H9 (cell line): Measurements from ENCODE around the gene CUBN. TPM values are rescaled to one million over a fixed set of nuclear protein-coding genes. Genes with fewer than 3 reads are reported as not detected.

Experiments used
- DNase-seq: peaks from one replicate; pipeline ENCODE4 v3.0.0-alpha.2; 2017
- H2AFZ ChIP-seq: one replicate; pipeline ENCODE4 v1.6.1; 2013; ENCODE audit warnings: mild to moderate bottlenecking, low read length, control low read depth, moderate library complexity
- H2AK5ac ChIP-seq: 2 replicates; pipeline ENCODE4 v1.6.1; 2013; ENCODE audit warnings: low read length, control low read depth, mixed read lengths; ENCODE audit not compliant: insufficient read length
- H2BK120ac ChIP-seq: one replicate; pipeline ENCODE4 v1.6.1; 2013; ENCODE audit warnings: low read depth, mild to moderate bottlenecking, low read length, control low read depth, inconsistent platforms; ENCODE audit not compliant: poor library complexity, severe bottlenecking
- H2BK12ac ChIP-seq: 2 replicates; pipeline ENCODE4 v1.6.1; 2013; ENCODE audit warnings: low read length, control low read depth, mixed read lengths, low read depth; ENCODE audit not compliant: insufficient read length
- H2BK15ac ChIP-seq: 2 replicates; pipeline ENCODE4 v1.6.1; 2013; ENCODE audit warnings: low read depth, low read length, control low read depth
- H2BK20ac ChIP-seq: one replicate; pipeline ENCODE4 v1.6.1; 2013; ENCODE audit warnings: low read depth, mild to moderate bottlenecking, low read length, control low read depth, inconsistent platforms; ENCODE audit not compliant: poor library complexity, severe bottlenecking
- H2BK5ac ChIP-seq: 2 replicates; pipeline ENCODE4 v1.6.1; 2013; ENCODE audit warnings: low read length, control low read depth, mixed read lengths; ENCODE audit not compliant: insufficient read length
- H3K14ac ChIP-seq: 2 replicates; pipeline ENCODE4 v1.6.1; 2013; ENCODE audit warnings: low read length, control low read depth; ENCODE audit not compliant: insufficient read depth
- H3K18ac ChIP-seq: 2 replicates; pipeline ENCODE4 v1.6.1; 2013; ENCODE audit warnings: low read depth, mild to moderate bottlenecking, mixed read lengths, low read length, control low read depth; ENCODE audit not compliant: insufficient read length
- H3K23ac ChIP-seq: 2 replicates; pipeline ENCODE4 v1.6.1; 2013; ENCODE audit warnings: low read length, control low read depth, mixed read lengths, low read depth; ENCODE audit not compliant: insufficient read length
- H3K23me2 ChIP-seq: 2 replicates; pipeline ENCODE4 v1.6.1; 2013; ENCODE audit warnings: low read depth, mild to moderate bottlenecking, mixed read lengths, low read length, control low read depth; ENCODE audit not compliant: insufficient read length, poor library complexity, severe bottlenecking
- H3K27ac ChIP-seq: 2 replicates; pipeline ENCODE4 v1.5.1; 2013; ENCODE audit warnings: low read length, control low read depth, mixed read lengths, low read depth; ENCODE audit not compliant: insufficient read length
- H3K27me3 ChIP-seq: 2 replicates; pipeline ENCODE4 v1.6.1; 2013; ENCODE audit warnings: low read length, control low read depth, inconsistent platforms; ENCODE audit not compliant: insufficient read depth
- H3K4ac ChIP-seq: 2 replicates; pipeline ENCODE4 v1.6.1; 2013; ENCODE audit warnings: low read depth, mild to moderate bottlenecking, control low read depth, inconsistent platforms, low read length, moderate library complexity
- H3K4me1 ChIP-seq: 2 replicates; pipeline ENCODE4 v1.6.1; 2013; ENCODE audit warnings: low read length, control low read depth, inconsistent platforms; ENCODE audit not compliant: insufficient read depth
- H3K4me2 ChIP-seq: 2 replicates; pipeline ENCODE4 v1.6.1; 2013; ENCODE audit warnings: low read length, control low read depth, mixed read lengths; ENCODE audit not compliant: insufficient read length, insufficient read depth
- H3K56ac ChIP-seq: 2 replicates; pipeline ENCODE4 v1.6.1; 2013; ENCODE audit warnings: low read depth, mild to moderate bottlenecking, mixed read lengths, low read length, control low read depth; ENCODE audit not compliant: insufficient read length
- H3K79me1 ChIP-seq: 2 replicates; pipeline ENCODE4 v1.6.1; 2013; ENCODE audit warnings: low read depth, mild to moderate bottlenecking, moderate library complexity, low read length, control low read depth, inconsistent platforms; ENCODE audit not compliant: insufficient read depth, poor library complexity, severe bottlenecking
- H3K79me2 ChIP-seq: 2 replicates; pipeline ENCODE4 v1.6.1; 2013; ENCODE audit warnings: low read length, control low read depth, inconsistent platforms; ENCODE audit not compliant: insufficient read depth
- H3K9ac ChIP-seq: 2 replicates; pipeline ENCODE4 v1.6.1; 2013; ENCODE audit warnings: low read length, control low read depth, mixed read lengths; ENCODE audit not compliant: insufficient read length; ENCODE audit errors: extremely low read depth
- H3K9me3 ChIP-seq: one replicate; pipeline ENCODE4 v1.6.1; 2013; ENCODE audit warnings: low read depth, low read length, inconsistent platforms; ENCODE audit not compliant: control insufficient read depth
- H3T11ph ChIP-seq: one replicate; pipeline ENCODE4 v1.6.1; 2013; ENCODE audit warnings: mild to moderate bottlenecking, low read length, control low read depth, inconsistent platforms
- H4K20me1 ChIP-seq: one replicate; pipeline ENCODE4 v1.6.1; 2013; ENCODE audit not compliant: control insufficient read depth, insufficient read length, insufficient read depth
- H4K5ac ChIP-seq: 2 replicates; pipeline ENCODE4 v1.6.1; 2013; ENCODE audit warnings: low read depth, mild to moderate bottlenecking, mixed read lengths, low read length, control low read depth; ENCODE audit not compliant: insufficient read length
- H4K8ac ChIP-seq: replicated peaks from 2 replicates; pipeline ENCODE4 v1.6.1; 2013; ENCODE audit warnings: low read length, control low read depth, mixed read lengths, low read depth; ENCODE audit not compliant: insufficient read length
- H4K91ac ChIP-seq: 2 replicates; pipeline ENCODE4 v1.6.1; 2013; ENCODE audit warnings: low read depth, mild to moderate bottlenecking, moderate library complexity, mixed read lengths, low read length, control low read depth; ENCODE audit not compliant: insufficient read length
- H3K27ac Mint-ChIP-seq, 3 experiments: 2 replicates in 2 of 3; 3 replicates in 1 of 3; pipeline ENCODE4 v1.8.0; 2020 to 2021; ENCODE audit warnings: mixed read lengths in 3 of 3, mild to moderate bottlenecking in 1 of 3, moderate library complexity in 1 of 3
- H3K27me3 Mint-ChIP-seq: 2 replicates; pipeline ENCODE4 v1.8.0; 2021; ENCODE audit warnings: low read depth, mild to moderate bottlenecking, moderate library complexity, mixed read lengths
- H3K36me3 Mint-ChIP-seq, 3 experiments: 2 replicates in 2 of 3; 3 replicates in 1 of 3; pipeline ENCODE4 v1.8.0; 2020 to 2021; ENCODE audit warnings: low read depth in 3 of 3, mixed read lengths in 3 of 3; ENCODE audit not compliant: insufficient read depth in 1 of 3
- H3K4me1 Mint-ChIP-seq, 2 experiments: 2 replicates each; pipeline ENCODE4 v1.8.0; 2020; ENCODE audit warnings: mixed read lengths in 2 of 2
- H3K4me3 Mint-ChIP-seq, 2 experiments: 2 replicates in 1 of 2; 3 replicates in 1 of 2; pipeline ENCODE4 v1.8.0; 2020 to 2021; ENCODE audit warnings: mild to moderate bottlenecking in 2 of 2, mixed read lengths in 2 of 2, moderate library complexity in 1 of 2
- H3K9me3 Mint-ChIP-seq, 2 experiments: 2 replicates in 1 of 2; 3 replicates in 1 of 2; pipeline ENCODE4 v1.8.0; 2020; ENCODE audit warnings: mild to moderate bottlenecking in 2 of 2, mixed read lengths in 2 of 2, moderate library complexity in 1 of 2
- CTCF ChIP-seq: fragments of 200-600 bp; sonication (generic); conservative IDR thresholded peaks from 3 replicates; pipeline ENCODE4 v1.8.0; 2021; ENCODE audit warnings: antibody characterized with exemption, mild to moderate bottlenecking
- WGBS: extraction: QIAGEN DNeasy Blood & Tissue Kit; methylation state at CpG from one replicate; pipeline ENCODE4 v1.1.7; 2013; ENCODE audit warnings: missing lambda C conversion rate, low lambda C conversion rate, mixed read lengths; ENCODE audit not compliant: insufficient read length; ENCODE audit errors: extremely low coverage; 5-methylcytosine and 5-hydroxymethylcytosine counted together
- total RNA-seq: library from RNA; stranded (reverse); gene quantifications from 2 replicates; pipeline ENCODE4 v1.2.1, GENCODE V29; 2021

Gene CUBN
- total RNA-seq, 1 experiment from 2014 or later: 0.26 TPM

- no peaks in the 10 kb centered on the region for H4K20me1 ChIP-seq
Measured at GRCh38 chr10:16798571-16798970, 331.0 kb downstream of the CUBN start.

More at GRCh38 chr10:16798571-16798970, 331.0 kb downstream of the CUBN start:
- H3K56ac ChIP-seq: no peak overlapping the region
- no peak overlapping the region for H4K8ac ChIP-seq
- no peak overlapping the region for H2BK20ac ChIP-seq
- H3K4me2 ChIP-seq: no peak overlapping the region
- WGBS: no CpG with 5 or more reads among the region's 5 CpGs
- no peak overlapping the region for H2AK5ac ChIP-seq
- no peak for DNase-seq
- H3K18ac ChIP-seq: no peak overlapping the region
- H2BK12ac ChIP-seq: no peak overlapping the region
- H3K9ac ChIP-seq: no peak overlapping the region
- no peak overlapping the region for H3K4ac ChIP-seq
- H3K14ac ChIP-seq: no peak overlapping the region
- H3K27me3 Mint-ChIP-seq: no peaks in the 10 kb centered on the region
- H3K23ac ChIP-seq: no peak overlapping the region
- H3K4me1 Mint-ChIP-seq: peaks cover 6 to 23% of the 10 kb centered on the region in 2 experiments
- H3K27me3 ChIP-seq: no peaks in the 10 kb centered on the region
- no peaks in the 10 kb centered on the region for H3K9me3 ChIP-seq
- no peak overlapping the region; a peak in 1 of 7 replicates for H3K27ac Mint-ChIP-seq
- no peak overlapping the region for H2BK120ac ChIP-seq
- no peak overlapping the region for H3K27ac ChIP-seq
- no peak for TF ChIP-seq CTCF
- no peaks in the 10 kb centered on the region for H3K23me2 ChIP-seq
- no peaks in the 10 kb centered on the region for H3K79me1 ChIP-seq
- H2BK15ac ChIP-seq: no peak overlapping the region
- H3T11ph ChIP-seq: no peak overlapping the region
- H3K36me3 Mint-ChIP-seq: peaks cover 6 to 19% (median 17%) of the 10 kb centered on the region in 3 experiments
- no peak overlapping the region for H3K4me3 Mint-ChIP-seq
- peaks cover 2% of the 10 kb centered on the region; the same call in 1 of the 2 replicates for H3K4me1 ChIP-seq
- no peak overlapping the region for H2AFZ ChIP-seq
- no peaks in the 10 kb centered on the region; the same call in 1 of the 2 replicates for H3K79me2 ChIP-seq
- H3K9me3 Mint-ChIP-seq: peaks cover 6 to 13% of the 10 kb centered on the region in 2 experiments
- H2BK5ac ChIP-seq: no peak overlapping the region
- H4K5ac ChIP-seq: no peak overlapping the region
- no peak overlapping the region for H4K91ac ChIP-seq
